NOMO-1 treated with dmso at 0.1 percent for 144 hours (cell line): Measurements from ENCODE around the gene CDKAL1.
"Not testable (repeated sequence)": the region's sequence is repeated elsewhere in the genome, so short reads cannot be mapped to it uniquely, and the experiment has no call there.

Experiments
- DNase-seq: peaks from one replicate; lab custom pipeline; 2025; ENCODE audit not compliant: unreplicated experiment; lab: John Stamatoyannopoulos, UW

Gene CDKAL1

GRCh38 chr6:20549398-20549797, 15.1 kb downstream of the CDKAL1 start:
- not testable (repeated sequence) for DNase-seq

DNA sequence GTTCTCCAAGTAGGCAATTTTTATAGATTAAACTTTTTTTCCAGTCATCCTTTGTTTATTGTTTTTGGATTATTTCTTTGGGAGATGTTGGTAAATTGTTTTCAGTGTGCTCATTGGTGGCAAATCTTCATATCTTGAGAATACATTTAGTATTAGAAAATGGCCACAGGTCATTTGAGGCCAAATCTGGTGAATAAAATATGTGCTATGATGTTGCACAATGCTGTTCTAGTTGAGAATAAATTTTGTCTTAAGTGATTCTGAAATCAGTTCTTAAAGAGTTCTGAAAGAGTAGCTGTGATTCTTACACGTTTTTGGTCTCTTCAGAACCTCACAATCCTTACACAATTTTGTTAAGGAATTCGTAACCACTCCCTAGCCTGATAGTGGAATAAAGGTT, 20.1 kb downstream of the CDKAL1 start:
- DNase-seq: no peak

- no peak for DNase-seq
Observed at GRCh38 chr6:20554817-20555216, 20.6 kb downstream of the CDKAL1 start.

GRCh38 chr6:20559924-20560551, 25.8 kb downstream of the CDKAL1 start:
- DNase-seq: no peak

- DNase-seq: no peak
Observed at GRCh38 chr6:20563377-20563776, 29.1 kb downstream of the CDKAL1 start.

DNA sequence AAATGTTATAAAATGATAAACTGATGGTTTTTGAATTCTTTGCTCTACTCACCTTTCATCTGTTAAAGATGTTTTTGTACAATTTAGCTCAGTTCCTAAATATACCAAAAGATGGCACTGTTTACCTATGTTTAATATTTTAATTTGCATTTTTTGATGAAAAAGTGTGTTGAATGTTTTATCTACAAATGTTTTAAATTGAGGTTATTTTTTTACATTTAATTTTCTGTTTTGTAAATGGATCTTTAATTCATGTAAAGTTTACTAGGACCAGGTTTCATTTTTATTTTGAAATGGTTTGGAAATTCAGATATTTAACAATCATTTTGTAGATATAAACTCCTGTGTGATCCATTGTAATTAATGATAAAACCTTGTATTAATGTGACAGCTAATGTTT, 30.0 kb downstream of the CDKAL1 start:
- no peak for DNase-seq

- DNase-seq: no peak
Observed at GRCh38 chr6:20564777-20565176, 30.5 kb downstream of the CDKAL1 start.

- no peak for DNase-seq
Observed at GRCh38 chr6:20565342-20565741, 31.1 kb downstream of the CDKAL1 start.

DNA sequence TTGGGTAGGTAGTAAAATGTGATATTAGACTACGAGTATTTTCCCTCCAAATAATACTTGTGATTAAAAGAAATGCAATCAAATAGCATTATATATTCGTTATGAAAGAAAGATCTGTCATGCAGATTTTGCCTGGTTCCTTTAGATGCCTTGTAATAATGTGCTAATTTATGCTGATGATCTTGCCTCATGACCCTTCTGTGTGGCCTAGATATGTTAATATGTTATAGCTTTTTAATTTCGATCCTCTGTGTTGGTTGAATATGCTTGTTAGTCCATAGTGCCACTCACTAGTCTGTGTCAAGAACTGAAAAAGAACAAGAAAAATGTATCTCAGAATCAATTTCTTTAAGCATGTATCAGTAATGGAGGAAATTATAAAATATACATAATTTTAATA, 31.9 kb downstream of the CDKAL1 start:
- DNase-seq: no peak

- DNase-seq: no peak
Observed at GRCh38 chr6:20569000-20569610, 34.8 kb downstream of the CDKAL1 start.

DNA sequence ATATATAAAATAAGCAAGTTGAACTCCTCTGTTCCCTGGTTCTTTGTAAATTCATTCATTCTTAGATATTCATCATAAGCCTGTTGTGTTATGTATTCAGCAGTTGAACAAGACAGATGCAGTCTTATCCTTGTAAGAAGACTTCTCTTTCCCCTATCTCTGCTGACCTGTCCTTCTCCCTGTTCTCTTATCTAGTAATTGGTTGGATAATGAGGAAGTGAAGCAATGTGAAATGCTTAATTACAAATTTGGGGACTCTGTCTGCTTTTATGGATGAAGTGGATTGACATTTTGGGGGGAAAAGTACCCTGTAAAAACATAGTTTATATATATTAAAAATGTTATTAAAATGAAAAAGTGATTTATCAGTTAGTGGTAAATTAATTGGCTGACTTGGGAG, 37.0 kb downstream of the CDKAL1 start:
- DNase-seq: no peak

DNA sequence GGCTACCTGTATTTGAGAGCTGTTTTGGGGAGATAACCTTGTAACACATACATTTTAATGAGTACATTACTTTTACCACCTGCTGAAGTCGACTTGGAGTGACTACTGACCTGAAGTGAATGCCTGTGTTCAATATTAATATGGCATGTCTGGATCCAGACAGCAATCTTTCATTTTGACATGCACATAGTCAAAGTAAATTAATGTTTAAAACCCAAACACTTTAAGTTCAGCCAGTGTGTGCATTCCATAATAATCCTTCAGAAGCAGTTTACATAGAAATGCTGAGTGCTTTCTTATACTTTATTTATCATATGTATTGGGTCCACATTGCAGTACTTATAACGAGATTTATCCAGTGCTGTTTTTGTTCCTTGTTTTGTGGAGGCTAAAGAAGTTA, 38.0 kb downstream of the CDKAL1 start:
- no peak for DNase-seq

DNA sequence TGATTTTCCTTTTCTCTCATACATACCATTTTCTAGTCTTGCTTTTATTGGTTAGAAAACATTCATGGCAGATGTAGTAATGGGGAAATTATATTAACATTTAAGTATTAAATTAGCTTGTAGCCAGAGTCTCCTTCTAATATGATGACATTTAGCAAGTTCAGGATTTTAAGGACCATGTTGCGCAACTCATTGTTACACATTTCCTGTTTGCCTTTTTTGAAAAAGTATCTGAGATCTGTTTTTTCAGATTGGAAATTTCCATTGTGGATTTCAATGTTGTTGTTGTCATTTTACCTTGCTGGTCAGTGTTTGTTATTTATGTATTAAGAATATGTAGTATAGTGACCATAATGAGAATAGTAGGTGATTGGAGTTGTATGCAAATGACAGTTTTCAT, 38.7 kb downstream of the CDKAL1 start:
- no peak for DNase-seq

GRCh38 chr6:20574355-20574754, 40.1 kb downstream of the CDKAL1 start:
- no peak for DNase-seq

DNA sequence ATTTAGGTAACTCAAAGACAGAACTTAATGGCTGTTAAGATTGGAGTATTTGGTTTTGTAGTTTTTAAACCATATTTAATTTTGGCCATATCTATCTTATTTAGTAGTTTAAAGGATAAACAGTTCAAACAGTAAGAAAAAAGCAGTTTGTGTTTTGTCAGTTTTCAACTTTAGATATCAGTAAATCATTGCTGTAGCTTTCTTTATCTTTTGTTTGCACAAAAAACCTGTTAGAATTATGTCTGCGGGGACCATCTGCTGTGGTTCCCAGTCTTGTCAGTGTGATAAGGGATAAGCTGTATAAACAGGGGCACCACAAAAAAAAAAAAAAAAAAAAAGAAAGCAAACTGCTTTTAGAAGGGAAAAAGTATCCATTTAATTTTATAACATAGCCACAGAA, 40.9 kb downstream of the CDKAL1 start:
- DNase-seq: no peak

GRCh38 chr6:20575704-20576451, 41.6 kb downstream of the CDKAL1 start:
- no peak for DNase-seq

- no peak for DNase-seq
Observed at GRCh38 chr6:20577173-20577688, 43.0 kb downstream of the CDKAL1 start.

DNA sequence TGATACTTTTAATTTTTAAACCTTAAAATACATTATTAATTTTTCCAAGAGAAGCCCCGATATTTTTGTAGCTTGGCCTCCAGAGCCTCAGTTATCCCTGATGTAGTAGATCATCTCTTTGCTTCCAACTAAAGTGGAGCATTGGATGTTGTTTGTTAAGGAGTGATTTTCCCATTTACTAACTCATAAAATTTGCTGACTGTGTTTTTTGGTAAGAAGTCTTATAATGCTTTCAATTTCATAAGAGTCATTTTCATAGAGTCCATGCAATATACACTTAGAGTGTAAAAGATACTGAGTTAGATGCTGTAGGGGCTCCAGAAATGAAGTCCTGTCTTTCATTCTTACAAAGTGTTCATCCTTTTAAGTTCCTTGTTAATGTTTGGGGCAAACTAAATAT, 46.8 kb downstream of the CDKAL1 start:
- no peak for DNase-seq

DNA sequence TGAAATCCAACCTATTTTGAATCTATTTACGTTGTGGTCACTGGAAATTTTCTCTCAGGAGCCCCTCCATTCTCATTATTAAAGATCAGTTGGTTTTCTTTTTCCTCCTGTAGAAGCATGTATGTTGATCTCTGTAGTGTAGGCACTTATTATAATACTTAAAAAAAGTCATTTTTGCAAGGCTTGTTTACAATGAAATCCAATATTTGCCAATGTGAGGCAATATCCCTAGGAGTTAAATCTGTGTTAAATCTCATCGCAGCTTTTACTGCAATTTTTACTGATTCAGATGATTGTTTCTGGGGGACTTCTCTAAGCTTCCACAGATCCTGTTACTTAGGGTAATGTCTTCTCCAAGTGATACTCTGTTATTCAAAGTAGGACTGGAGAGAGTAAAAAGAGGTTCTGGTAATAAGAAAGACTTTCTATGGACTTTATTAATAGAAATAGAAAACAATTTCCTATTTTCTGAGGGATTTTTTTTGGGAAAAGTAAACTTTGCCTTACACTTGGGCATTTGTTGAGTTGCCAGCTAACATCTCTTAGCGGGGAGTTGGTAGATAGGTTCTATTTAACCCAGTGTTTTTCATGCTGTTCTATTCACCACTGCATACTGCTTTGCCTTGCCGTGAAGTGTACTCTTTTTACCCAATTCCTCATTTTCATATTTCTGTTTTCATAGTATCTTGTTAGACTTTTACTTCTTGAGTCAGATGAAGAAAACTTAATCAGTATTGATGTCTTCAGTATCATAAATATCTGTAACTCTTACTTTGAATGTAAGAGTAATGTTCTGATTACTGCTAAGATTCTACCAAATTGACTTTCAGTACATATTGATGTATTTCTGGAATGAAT, 48.6 kb downstream of the CDKAL1 start:
- no peak for DNase-seq

GRCh38 chr6:20583444-20583800, 49.2 kb downstream of the CDKAL1 start:
- DNase-seq: no peak

- no peak for DNase-seq
Observed at GRCh38 chr6:20584100-20584731, 50.0 kb downstream of the CDKAL1 start.
